ENCODE results near the gene JARID2.

DNA sequence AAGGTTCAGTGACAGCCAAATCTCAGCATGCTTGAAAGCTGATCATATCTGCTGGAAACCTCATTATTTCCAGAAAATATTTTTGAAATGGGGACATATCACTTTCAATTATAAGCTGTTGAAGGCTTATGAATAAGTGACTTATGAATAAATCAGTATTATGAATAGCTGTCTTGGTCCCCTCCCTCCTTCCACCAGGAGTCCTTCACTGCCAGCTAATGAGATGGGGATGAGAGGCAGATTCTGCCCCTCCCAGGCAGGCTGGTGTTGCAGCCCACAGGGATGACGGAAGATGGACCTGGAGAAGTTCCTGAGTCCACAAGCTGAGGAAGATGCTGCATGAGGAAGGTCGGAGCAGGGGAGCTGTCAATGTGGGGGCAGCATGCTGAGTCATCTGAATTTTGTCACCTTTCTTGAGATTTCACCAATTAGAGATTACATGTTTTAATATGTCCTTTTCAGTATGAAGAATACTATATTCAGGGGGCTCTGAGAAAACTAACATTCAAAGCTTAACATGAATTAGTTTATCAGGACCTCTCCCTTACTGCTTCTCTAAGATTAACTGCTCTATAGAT lies 304.8 kb downstream of the JARID2 start:
- TF ChIP-seq, protein P1, sequence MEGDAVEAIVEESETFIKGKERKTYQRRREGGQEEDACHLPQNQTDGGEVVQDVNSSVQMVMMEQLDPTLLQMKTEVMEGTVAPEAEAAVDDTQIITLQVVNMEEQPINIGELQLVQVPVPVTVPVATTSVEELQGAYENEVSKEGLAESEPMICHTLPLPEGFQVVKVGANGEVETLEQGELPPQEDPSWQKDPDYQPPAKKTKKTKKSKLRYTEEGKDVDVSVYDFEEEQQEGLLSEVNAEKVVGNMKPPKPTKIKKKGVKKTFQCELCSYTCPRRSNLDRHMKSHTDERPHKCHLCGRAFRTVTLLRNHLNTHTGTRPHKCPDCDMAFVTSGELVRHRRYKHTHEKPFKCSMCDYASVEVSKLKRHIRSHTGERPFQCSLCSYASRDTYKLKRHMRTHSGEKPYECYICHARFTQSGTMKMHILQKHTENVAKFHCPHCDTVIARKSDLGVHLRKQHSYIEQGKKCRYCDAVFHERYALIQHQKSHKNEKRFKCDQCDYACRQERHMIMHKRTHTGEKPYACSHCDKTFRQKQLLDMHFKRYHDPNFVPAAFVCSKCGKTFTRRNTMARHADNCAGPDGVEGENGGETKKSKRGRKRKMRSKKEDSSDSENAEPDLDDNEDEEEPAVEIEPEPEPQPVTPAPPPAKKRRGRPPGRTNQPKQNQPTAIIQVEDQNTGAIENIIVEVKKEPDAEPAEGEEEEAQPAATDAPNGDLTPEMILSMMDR (IDR thresholded peaks at IDR 0.05), result no peak
- TF ChIP-seq POLR2A (IDR thresholded peaks at IDR 0.05), result no peak

Measured in thyroid gland (tissue), 4 donors.